IMR-90 (cell line): ENCODE measurements around the gene ELFN1. TPM values are rescaled to one million over a fixed set of nuclear protein-coding genes. Genes with fewer than 3 reads are reported as not detected.

ENCODE experiments used
- ATAC-seq: fragments of 200-7000 bp; cut with Tn5 transposase; 2 replicates; pipeline ENCODE4 v1.9.1; 2020; ENCODE audit warnings: low read depth, mild to moderate bottlenecking, moderate library complexity
- BruUV-seq: library from RNA; stranded (reverse); fragments of 400-500 nt; replicated peaks from 2 replicates; lab custom pipeline; 2021; lab: Mats Ljungman, UMichigan
- CTCF ChIA-PET: fragments of 300-600 bp; formaldehyde crosslinking; extraction: SDS; loops from one replicate; lab custom pipeline; 2021; ENCODE audit warnings: antibody characterized with exemption; lab: Yijun Ruan, JAX
- POLR2A ChIA-PET: fragments of 300-600 bp; sonication (Branson Sonifier 250); formaldehyde crosslinking; loops from one replicate; lab custom pipeline; 2022; ENCODE audit warnings: antibody characterized with exemption; ENCODE audit not compliant: unreplicated experiment; lab: Charles Lee
- DNase-seq: peaks from one replicate; pipeline ENCODE4 v3.0.0; 2013
- H2AFZ ChIP-seq: replicated peaks from 2 replicates; pipeline ENCODE3; 2013; ENCODE audit warnings: low read length, mild to moderate bottlenecking; ENCODE audit not compliant: poor library complexity
- H2AK5ac ChIP-seq: 2 replicates; pipeline ENCODE4 v1.6.1; 2013; ENCODE audit warnings: low read depth, low read length, inconsistent platforms
- H2AK9ac ChIP-seq: replicated peaks from 2 replicates; pipeline ENCODE3; 2013; ENCODE audit warnings: mild to moderate bottlenecking, low read depth, low read length, moderate library complexity; ENCODE audit not compliant: poor library complexity
- H2BK120ac ChIP-seq: 2 replicates; pipeline ENCODE4 v1.6.1; 2013; ENCODE audit warnings: low read depth, low read length, inconsistent platforms
- H2BK15ac ChIP-seq: 3 replicates; pipeline ENCODE4 v1.6.1; 2013; ENCODE audit warnings: low read depth, low read length, inconsistent platforms
- H2BK20ac ChIP-seq: 2 replicates; pipeline ENCODE4 v1.6.1; 2013; ENCODE audit warnings: low read depth, mild to moderate bottlenecking, inconsistent platforms, low read length, moderate library complexity
- H2BK5ac ChIP-seq: 2 replicates; pipeline ENCODE4 v1.6.1; 2013; ENCODE audit warnings: mild to moderate bottlenecking, low read depth, low read length, inconsistent platforms; ENCODE audit not compliant: poor library complexity, severe bottlenecking
- H3K14ac ChIP-seq: replicated peaks from 2 replicates; pipeline ENCODE4 v1.6.1; 2013; ENCODE audit warnings: low read depth, low read length, inconsistent platforms
- H3K18ac ChIP-seq: 2 replicates; pipeline ENCODE4 v1.6.1; 2013; ENCODE audit warnings: low read depth, low read length, control low read depth
- H3K23ac ChIP-seq: 2 replicates; pipeline ENCODE4 v1.6.1; 2013; ENCODE audit warnings: low read depth, low read length, inconsistent platforms
- H3K27ac ChIP-seq: 2 replicates; pipeline ENCODE4 v1.5.1; 2013; ENCODE audit warnings: mild to moderate bottlenecking, control low read depth, low read length; ENCODE audit not compliant: insufficient read depth
- H3K27me3 ChIP-seq: 2 replicates; pipeline ENCODE4 v1.6.1; 2013; ENCODE audit warnings: low read length; ENCODE audit not compliant: control insufficient read depth, insufficient read depth
- H3K36me3 ChIP-seq: 2 replicates; pipeline ENCODE4 v1.6.1; 2013; ENCODE audit warnings: low read length, mixed read lengths; ENCODE audit not compliant: control insufficient read depth, insufficient read depth
- H3K4ac ChIP-seq: 2 replicates; pipeline ENCODE4 v1.6.1; 2013; ENCODE audit warnings: low read depth, low read length, inconsistent platforms
- H3K4me1 ChIP-seq: 2 replicates; pipeline ENCODE4 v1.6.1; 2013; ENCODE audit warnings: low read length, mixed read lengths; ENCODE audit not compliant: control insufficient read depth, insufficient read depth
- H3K4me2 ChIP-seq: 2 replicates; pipeline ENCODE4 v1.6.1; 2013; ENCODE audit warnings: low read depth, mild to moderate bottlenecking, control low read depth, low read length, moderate library complexity
- H3K4me3 ChIP-seq: 2 replicates; pipeline ENCODE4 v1.5.1; 2013; ENCODE audit warnings: low read depth, mild to moderate bottlenecking, control low read depth, low read length, moderate library complexity; ENCODE audit not compliant: insufficient read depth
- H3K56ac ChIP-seq: 2 replicates; pipeline ENCODE4 v1.6.1; 2013; ENCODE audit warnings: low read length, inconsistent platforms; ENCODE audit not compliant: insufficient read depth; ENCODE audit errors: extremely low read depth
- H3K79me1 ChIP-seq, 2 experiments: 2 replicates each; pipeline ENCODE4 v1.6.1; 2013; ENCODE audit warnings: low read length in 2 of 2, inconsistent platforms in 1 of 2, low read depth in 1 of 2
- H3K9ac ChIP-seq: 2 replicates; pipeline ENCODE4 v1.6.1; 2013; ENCODE audit warnings: low read depth, low read length, control low read depth
- H3K9me1 ChIP-seq: 2 replicates; pipeline ENCODE4 v1.6.1; 2013; ENCODE audit warnings: low read length, inconsistent platforms; ENCODE audit not compliant: insufficient read depth
- H3K9me3 ChIP-seq: 2 replicates; pipeline ENCODE4 v1.6.1; 2013; ENCODE audit warnings: low read length; ENCODE audit not compliant: control insufficient read depth, insufficient read depth
- H4K20me1 ChIP-seq: 2 replicates; pipeline ENCODE4 v1.6.1; 2013; ENCODE audit warnings: low read length, inconsistent platforms; ENCODE audit not compliant: insufficient read depth
- H4K5ac ChIP-seq: 2 replicates; pipeline ENCODE4 v1.6.1; 2013; ENCODE audit warnings: mild to moderate bottlenecking, low read depth, low read length, control low read depth
- H4K8ac ChIP-seq, 2 experiments: 2 replicates each; pipeline ENCODE4 v1.6.1; 2013; ENCODE audit warnings: low read depth in 2 of 2, low read length in 2 of 2, control low read depth in 1 of 2, inconsistent platforms in 1 of 2
- H4K91ac ChIP-seq: 2 replicates; pipeline ENCODE4 v1.6.1; 2013; ENCODE audit warnings: low read depth, low read length, inconsistent platforms; ENCODE audit not compliant: insufficient read depth
- BHLHE40 ChIP-seq: fragments of 150-350 bp; IDR thresholded peaks from 2 replicates; pipeline ENCODE4 v1.6.1; 2016; ENCODE audit warnings: mild to moderate bottlenecking, low read depth, low read length
- CEBPB ChIP-seq: IDR thresholded peaks from 2 replicates; pipeline ENCODE4 v1.6.1; 2012; ENCODE audit warnings: low read depth, low read length, improper control_type of control experiment
- CHD1 ChIP-seq: IDR thresholded peaks from 2 replicates; pipeline ENCODE4 v1.6.1; 2012; ENCODE audit warnings: low read depth, low read length, improper control_type of control experiment
- FOS ChIP-seq: fragments of 150-350 bp; IDR thresholded peaks from 2 replicates; pipeline ENCODE4 v1.6.1; 2016; ENCODE audit warnings: low read depth, low read length
- MAFK ChIP-seq: IDR thresholded peaks from 2 replicates; pipeline ENCODE4 v1.6.1; 2012; ENCODE audit warnings: low read depth, low read length, improper control_type of control experiment
- MAZ ChIP-seq: IDR thresholded peaks from 2 replicates; pipeline ENCODE4 v1.6.1; 2012; ENCODE audit warnings: low read depth, mild to moderate bottlenecking, low read length, improper control_type of control experiment, moderate library complexity, borderline replicate concordance
- MXI1 ChIP-seq: IDR thresholded peaks from 2 replicates; pipeline ENCODE4 v1.6.1; 2012; ENCODE audit warnings: low read depth, mild to moderate bottlenecking, low read length, moderate library complexity, borderline replicate concordance
- NFE2L2 ChIP-seq: fragments of 150-350 bp; IDR thresholded peaks from 2 replicates; pipeline ENCODE4 v1.6.1; 2016; ENCODE audit warnings: low read depth, mild to moderate bottlenecking, low read length
- POLR2A ChIP-seq: IDR thresholded peaks from 2 replicates; pipeline ENCODE4 v1.6.1; 2012; ENCODE audit warnings: mild to moderate bottlenecking, low read depth, low read length
- RAD21 ChIP-seq: IDR thresholded peaks from 2 replicates; pipeline ENCODE4 v1.6.1; 2012; ENCODE audit warnings: low read length, improper control_type of control experiment
- RFX5 ChIP-seq: IDR thresholded peaks from 2 replicates; pipeline ENCODE4 v1.8.0; 2012; ENCODE audit warnings: low read depth, mild to moderate bottlenecking, low read length, moderate library complexity
- SMC3 ChIP-seq: fragments of 150-350 bp; IDR thresholded peaks from 2 replicates; pipeline ENCODE4 v1.6.1; 2016; ENCODE audit warnings: low read depth, mild to moderate bottlenecking, antibody characterized with exemption, low read length, moderate library complexity
- WGBS, 2 experiments: methylation state at CpG; one replicate each; pipeline versions ENCODE4 v1.1.5 to v1.1.7; 2013; ENCODE audit warnings: missing lambda C conversion rate in 2 of 2; ENCODE audit not compliant: insufficient read length in 1 of 2; ENCODE audit errors: extremely low coverage in 2 of 2; 5-methylcytosine and 5-hydroxymethylcytosine counted together
- dilution Hi-C: fragments of 300-500 bp; cut with HindIII; formaldehyde crosslinking; loops from one replicate; pipeline ENCODE4 v1.14.3; 2018; ENCODE audit warnings: low sequenced_read_pairs; ENCODE audit not compliant: unreplicated experiment
- in situ Hi-C: fragments of 300-500 bp; cut with MboI; formaldehyde crosslinking; loops from 3 replicates; pipeline ENCODE4 v1.14.3; 2019; ENCODE audit warnings: low sequenced_read_pairs, inconsistent platforms, mixed read lengths
- intact Hi-C: fragments of 100-400 bp; cut with micrococcal nuclease; formaldehyde crosslinking; loops from 2 replicates; pipeline ENCODE4 v1.10.0; 2022
- polyA plus RNA-seq, 3 experiments: library from polyadenylated mRNA; depleted of rRNA; stranded (reverse); fragments of >200 nt; gene quantifications; 2 replicates each; pipeline ENCODE4 v1.2.3, GENCODE V29; 2012; ENCODE audit warnings: low replicate concordance in 1 of 3
- total RNA-seq: library from RNA; depleted of rRNA; stranded (reverse); fragments of >200 nt; gene quantifications from 2 replicates; pipeline ENCODE4 v1.2.3, GENCODE V29; 2012
- TF ChIP-seq, protein P1 (sequence below): conservative IDR thresholded peaks from 2 replicates; pipeline ENCODE4 v1.5.1; 2012; ENCODE audit warnings: mild to moderate bottlenecking, low read depth, low read length, improper control_type of control experiment
- TF ChIP-seq, protein P2 (sequence below): fragments of 150-350 bp; IDR thresholded peaks from 2 replicates; pipeline ENCODE4 v1.6.1; 2016; ENCODE audit warnings: low read depth, mild to moderate bottlenecking, low read length, moderate library complexity, borderline replicate concordance
- TF ChIP-seq, protein P3 (sequence below): fragments of 150-350 bp; IDR thresholded peaks from 2 replicates; pipeline ENCODE4 v1.6.1; 2017; ENCODE audit warnings: mild to moderate bottlenecking, antibody characterized with exemption, low read length, low read depth

Gene ELFN1
- total and polyA plus RNA-seq, 2 of the 4 experiments (the other 2 are of a cell fraction), result 1.6 to 5.2 TPM

DNA sequence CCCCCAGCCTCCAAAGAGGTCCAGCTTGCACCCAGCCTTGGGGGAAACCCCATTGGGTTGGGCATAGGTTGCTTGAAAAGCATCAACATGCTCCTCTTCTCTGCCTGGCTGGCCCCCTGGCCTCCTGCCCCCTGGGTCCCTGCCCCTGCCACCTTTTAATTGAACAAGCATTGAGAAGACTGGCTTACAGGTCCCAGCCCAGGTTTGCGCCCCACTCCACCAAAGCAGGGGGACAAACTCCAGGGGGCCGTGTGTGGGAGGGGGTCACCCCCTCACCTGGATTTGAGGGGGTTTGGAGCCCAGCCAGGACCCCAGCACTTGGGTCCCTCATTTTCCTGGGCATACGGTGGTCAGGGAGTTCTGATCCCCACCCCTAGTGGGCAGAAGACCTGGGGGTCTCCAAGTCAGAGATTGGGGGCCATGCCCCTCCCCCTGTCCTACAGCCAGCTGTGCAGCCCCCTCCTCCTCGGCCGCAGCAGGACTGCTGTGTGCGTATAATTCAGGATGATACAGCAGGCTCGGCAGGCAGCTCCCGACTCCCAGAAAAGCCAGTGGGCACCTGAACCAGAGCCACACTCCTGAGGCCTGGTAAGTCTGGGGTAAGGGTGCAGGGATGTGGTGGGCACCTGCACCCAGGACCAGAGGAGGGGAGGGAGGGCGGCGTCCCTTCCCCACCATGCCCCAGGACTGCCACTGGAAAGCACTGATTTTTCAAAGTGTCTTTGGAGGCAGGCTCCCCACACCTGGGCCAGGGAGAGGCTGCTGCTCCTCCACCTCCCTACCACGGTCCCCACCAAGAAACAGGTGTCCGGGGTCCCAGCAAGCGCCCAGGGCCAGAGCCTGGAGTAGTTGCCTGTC is 1.7 kb downstream of the ELFN1 start:
- Histone ChIP-seq H3K27ac (no peak overlapping the region), H3K4me2 (no peak overlapping the region), H2BK120ac (no peak overlapping the region), H3K36me3 (no peaks in the 10 kb centered on the region), H3K4me1 (peaks cover 2% of the 10 kb centered on the region; the same call in 1 of the 2 replicates), H4K91ac (no peak overlapping the region), H2AK9ac (no peak overlapping the region), H3K14ac (no peak overlapping the region), H3K4ac (no peak overlapping the region), H4K20me1 (no peaks in the 10 kb centered on the region; the same call in none of the 2 replicates), H2BK5ac (no peak overlapping the region), H4K5ac (no peak overlapping the region), H3K4me3 (no peak overlapping the region), H3K79me1 (no peaks in the 10 kb centered on the region), H4K8ac (no peak overlapping the region), H3K9me1 (no peaks in the 10 kb centered on the region), H3K23ac (no peak overlapping the region), H3K9ac (no peak overlapping the region), H2BK15ac (no peak overlapping the region), H2BK20ac (no peak overlapping the region), H3K56ac (no peak overlapping the region), H2AFZ (no peak overlapping the region), H3K18ac (no peak overlapping the region), H2AK5ac (no peak overlapping the region), H3K27me3 (peaks cover 53% of the 10 kb centered on the region), H3K9me3 (no peaks in the 10 kb centered on the region)
- ATAC-seq, result no peak
- BruUV-seq, result no TSS peak
- in situ Hi-C loops (no loop called here), intact Hi-C loops (no loop called here), dilution Hi-C loops (no loop called here)
- 100% methylated on average over 2 of the region's 13 CpGs; no CpG with 5 or more reads in 1 of the 2 experiments for WGBS, 2 experiments
- CTCF ChIA-PET, result no interaction called here
- POLR2A ChIA-PET, result no interaction called here
- no peak for DNase-seq
- TF ChIP-seq, protein P1, sequence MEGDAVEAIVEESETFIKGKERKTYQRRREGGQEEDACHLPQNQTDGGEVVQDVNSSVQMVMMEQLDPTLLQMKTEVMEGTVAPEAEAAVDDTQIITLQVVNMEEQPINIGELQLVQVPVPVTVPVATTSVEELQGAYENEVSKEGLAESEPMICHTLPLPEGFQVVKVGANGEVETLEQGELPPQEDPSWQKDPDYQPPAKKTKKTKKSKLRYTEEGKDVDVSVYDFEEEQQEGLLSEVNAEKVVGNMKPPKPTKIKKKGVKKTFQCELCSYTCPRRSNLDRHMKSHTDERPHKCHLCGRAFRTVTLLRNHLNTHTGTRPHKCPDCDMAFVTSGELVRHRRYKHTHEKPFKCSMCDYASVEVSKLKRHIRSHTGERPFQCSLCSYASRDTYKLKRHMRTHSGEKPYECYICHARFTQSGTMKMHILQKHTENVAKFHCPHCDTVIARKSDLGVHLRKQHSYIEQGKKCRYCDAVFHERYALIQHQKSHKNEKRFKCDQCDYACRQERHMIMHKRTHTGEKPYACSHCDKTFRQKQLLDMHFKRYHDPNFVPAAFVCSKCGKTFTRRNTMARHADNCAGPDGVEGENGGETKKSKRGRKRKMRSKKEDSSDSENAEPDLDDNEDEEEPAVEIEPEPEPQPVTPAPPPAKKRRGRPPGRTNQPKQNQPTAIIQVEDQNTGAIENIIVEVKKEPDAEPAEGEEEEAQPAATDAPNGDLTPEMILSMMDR, result no peak
- TF ChIP-seq BHLHE40, result no peak
- TF ChIP-seq RFX5, result no peak
- TF ChIP-seq POLR2A, result no peak
- TF ChIP-seq RAD21, result no peak
- TF ChIP-seq MAZ, result no peak
- TF ChIP-seq, protein P2, sequence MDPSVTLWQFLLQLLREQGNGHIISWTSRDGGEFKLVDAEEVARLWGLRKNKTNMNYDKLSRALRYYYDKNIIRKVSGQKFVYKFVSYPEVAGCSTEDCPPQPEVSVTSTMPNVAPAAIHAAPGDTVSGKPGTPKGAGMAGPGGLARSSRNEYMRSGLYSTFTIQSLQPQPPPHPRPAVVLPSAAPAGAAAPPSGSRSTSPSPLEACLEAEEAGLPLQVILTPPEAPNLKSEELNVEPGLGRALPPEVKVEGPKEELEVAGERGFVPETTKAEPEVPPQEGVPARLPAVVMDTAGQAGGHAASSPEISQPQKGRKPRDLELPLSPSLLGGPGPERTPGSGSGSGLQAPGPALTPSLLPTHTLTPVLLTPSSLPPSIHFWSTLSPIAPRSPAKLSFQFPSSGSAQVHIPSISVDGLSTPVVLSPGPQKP, result no peak
- TF ChIP-seq, protein P3, sequence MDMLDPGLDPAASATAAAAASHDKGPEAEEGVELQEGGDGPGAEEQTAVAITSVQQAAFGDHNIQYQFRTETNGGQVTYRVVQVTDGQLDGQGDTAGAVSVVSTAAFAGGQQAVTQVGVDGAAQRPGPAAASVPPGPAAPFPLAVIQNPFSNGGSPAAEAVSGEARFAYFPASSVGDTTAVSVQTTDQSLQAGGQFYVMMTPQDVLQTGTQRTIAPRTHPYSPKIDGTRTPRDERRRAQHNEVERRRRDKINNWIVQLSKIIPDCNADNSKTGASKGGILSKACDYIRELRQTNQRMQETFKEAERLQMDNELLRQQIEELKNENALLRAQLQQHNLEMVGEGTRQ, result no peak
- TF ChIP-seq FOS, result no peak
- TF ChIP-seq CEBPB, result no peak
- no peak for TF ChIP-seq NFE2L2
- no peak for TF ChIP-seq CHD1
- no peak for TF ChIP-seq MXI1
- TF ChIP-seq SMC3, result no peak
- TF ChIP-seq MAFK, result no peak
